H1 (cell line): ENCODE measurements around the gene CHRNA5. TPM values are rescaled to one million over a fixed set of nuclear protein-coding genes. Genes with fewer than 3 reads are reported as not detected.
A peak's percentile ranks its signal among the peaks of the same experiment; 100 is the strongest.

Experiments
- CTCF ChIA-PET: fragments of 300-600 bp; sonication (Branson Sonifier 250); formaldehyde crosslinking; loops from one replicate; lab custom pipeline; 2021; ENCODE audit not compliant: partially characterized antibody; lab: Charles Lee
- POLR2A ChIA-PET: fragments of 300-600 bp; sonication (Branson Sonifier 250); formaldehyde crosslinking; loops from one replicate; lab custom pipeline; 2021; ENCODE audit warnings: inconsistent platforms; ENCODE audit not compliant: partially characterized antibody; lab: Charles Lee
- DNase-seq, 2 experiments: peaks; one replicate each; pipeline versions ENCODE4 v3.0.0 to v3.0.0-alpha.2; 2010 to 2022; ENCODE audit warnings: low spot score in 2 of 2, low read depth in 1 of 2, mixed read lengths in 1 of 2
- FAIRE-seq: peaks from 2 replicates; lab custom pipeline; 2011; peaks lifted over from hg19 to GRCh38; lab: Jason Lieb, UNC
- H2AFZ ChIP-seq: 2 replicates; pipeline ENCODE4 v1.8.1; 2012; ENCODE audit warnings: low read length, inconsistent platforms
- H2AK5ac ChIP-seq: 2 replicates; pipeline ENCODE4 v1.6.1; 2013; ENCODE audit warnings: low read depth, low read length
- H2BK120ac ChIP-seq: replicated peaks from 2 replicates; pipeline ENCODE3; 2013; ENCODE audit warnings: low read depth, low read length, inconsistent platforms
- H2BK12ac ChIP-seq: 2 replicates; pipeline ENCODE4 v1.6.1; 2013; ENCODE audit warnings: low read depth, low read length
- H2BK15ac ChIP-seq: 2 replicates; pipeline ENCODE4 v1.6.1; 2013; ENCODE audit warnings: low read length
- H2BK20ac ChIP-seq: 2 replicates; pipeline ENCODE4 v1.6.1; 2013; ENCODE audit warnings: low read length
- H2BK5ac ChIP-seq: 2 replicates; pipeline ENCODE4 v1.6.1; 2013; ENCODE audit warnings: low read depth, low read length
- H3K14ac ChIP-seq: 2 replicates; pipeline ENCODE4 v1.6.1; 2013; ENCODE audit warnings: inconsistent platforms; ENCODE audit not compliant: insufficient read length
- H3K18ac ChIP-seq: 2 replicates; pipeline ENCODE4 v1.6.1; 2013; ENCODE audit warnings: low read length; ENCODE audit errors: extremely low read depth
- H3K23ac ChIP-seq: 2 replicates; pipeline ENCODE4 v1.6.1; 2013; ENCODE audit warnings: inconsistent platforms; ENCODE audit not compliant: insufficient read length
- H3K23me2 ChIP-seq: 2 replicates; pipeline ENCODE4 v1.6.1; 2013; ENCODE audit warnings: low read depth, low read length
- H3K27ac ChIP-seq: 2 replicates; pipeline ENCODE4 v1.6.1; 2011; ENCODE audit warnings: low read depth, low read length, inconsistent platforms
- H3K27me3 ChIP-seq, 4 experiments: replicated peaks in 1 of 4; 1 replicate in 1 of 4; 2 replicates in 3 of 4; pipeline versions ENCODE4 v1.6.1 to v1.8.1; 2011 to 2013; ENCODE audit warnings: low read length in 3 of 4, mild to moderate bottlenecking in 3 of 4, inconsistent platforms in 2 of 4, mixed read lengths in 2 of 4, moderate library complexity in 1 of 4; ENCODE audit not compliant: control insufficient read depth in 3 of 4, insufficient read depth in 3 of 4; ENCODE audit errors: extremely low read depth in 1 of 4
- H3K36me3 ChIP-seq, 4 experiments: 2 replicates each; pipeline versions ENCODE4 v1.6.1 to v1.8.1; 2011 to 2013; ENCODE audit warnings: mild to moderate bottlenecking in 4 of 4, low read length in 3 of 4, moderate library complexity in 2 of 4, control low read depth in 1 of 4, inconsistent platforms in 1 of 4; ENCODE audit not compliant: insufficient read depth in 4 of 4, control insufficient read depth in 2 of 4
- H3K4ac ChIP-seq: replicated peaks from 2 replicates; pipeline ENCODE3; 2013; ENCODE audit warnings: low read length, low read depth, mixed read lengths, inconsistent platforms; ENCODE audit not compliant: insufficient read length
- H3K4me1 ChIP-seq, 4 experiments: replicated peaks in 1 of 4; 1 replicate in 1 of 4; 2 replicates in 3 of 4; pipeline versions ENCODE4 v1.6.1 to v1.8.1; 2011 to 2013; ENCODE audit warnings: low read length in 3 of 4, inconsistent platforms in 2 of 4, mixed read lengths in 1 of 4; ENCODE audit not compliant: insufficient read depth in 4 of 4, control insufficient read depth in 3 of 4
- H3K4me2 ChIP-seq, 2 experiments: 2 replicates each; pipeline versions ENCODE4 v1.6.1 to v1.8.1; 2011 to 2013; ENCODE audit warnings: low read depth in 2 of 2, low read length in 2 of 2, control low read depth in 1 of 2, inconsistent platforms in 1 of 2, mild to moderate bottlenecking in 1 of 2; ENCODE audit not compliant: insufficient read depth in 1 of 2
- H3K4me3 ChIP-seq, 4 experiments: fragments of 200-600, 300-600 bp in 1 of 4; sonication (generic), shearing (Covaris generic), sonication (Bioruptor Twin) in 1 of 4; 2 replicates each; pipeline versions ENCODE4 v1.5.1 to v1.8.1; 2011 to 2016; ENCODE audit warnings: low read length in 4 of 4, low read depth in 3 of 4, control low read depth in 2 of 4, inconsistent platforms in 2 of 4, mild to moderate bottlenecking in 2 of 4, mixed read lengths in 1 of 4, moderate library complexity in 1 of 4; ENCODE audit not compliant: insufficient read depth in 2 of 4; ENCODE audit errors: extremely low read depth in 1 of 4
- H3K56ac ChIP-seq: replicated peaks from 2 replicates; pipeline ENCODE3; 2013; ENCODE audit warnings: low read depth, mild to moderate bottlenecking, mixed read lengths, low read length, inconsistent platforms; ENCODE audit not compliant: insufficient read length
- H3K79me1 ChIP-seq: 2 replicates; pipeline ENCODE4 v1.6.1; 2013; ENCODE audit warnings: low read depth, low read length, control low read depth
- H3K79me2 ChIP-seq, 2 experiments: 2 replicates each; pipeline versions ENCODE4 v1.6.1 to v1.8.1; 2012 to 2013; ENCODE audit warnings: low read length in 2 of 2, mild to moderate bottlenecking in 2 of 2, inconsistent platforms in 1 of 2; ENCODE audit not compliant: insufficient read depth in 2 of 2, control insufficient read depth in 1 of 2
- H3K9ac ChIP-seq, 4 experiments: replicated peaks in 1 of 4; 1 replicate in 1 of 4; 2 replicates in 3 of 4; pipeline versions ENCODE4 v1.6.1 to v1.8.1; 2011 to 2013; ENCODE audit warnings: low read depth in 3 of 4, low read length in 3 of 4, control low read depth in 2 of 4, mild to moderate bottlenecking in 2 of 4, moderate library complexity in 2 of 4, inconsistent platforms in 1 of 4; ENCODE audit errors: extremely low read depth in 1 of 4
- H3K9me3 ChIP-seq, 2 experiments: 2 replicates each; pipeline versions ENCODE4 v1.6.1 to v1.8.1; 2012 to 2013; ENCODE audit warnings: mild to moderate bottlenecking in 2 of 2, moderate library complexity in 2 of 2, control low read depth in 1 of 2, inconsistent platforms in 1 of 2, low read depth in 1 of 2, low read length in 1 of 2, mixed read lengths in 1 of 2; ENCODE audit not compliant: insufficient read depth in 2 of 2
- H4K20me1 ChIP-seq, 2 experiments: replicated peaks in 1 of 2; 2 replicates each; pipeline versions ENCODE3 to v1.8.1; 2011 to 2013; ENCODE audit warnings: inconsistent platforms in 2 of 2, low read length in 2 of 2, mild to moderate bottlenecking in 1 of 2; ENCODE audit not compliant: insufficient read depth in 2 of 2, control insufficient read depth in 1 of 2
- H4K5ac ChIP-seq: 2 replicates; pipeline ENCODE4 v1.6.1; 2013; ENCODE audit warnings: low read length, low read depth, mixed read lengths, inconsistent platforms; ENCODE audit not compliant: insufficient read length
- H4K8ac ChIP-seq: 2 replicates; pipeline ENCODE4 v1.8.0; 2013; ENCODE audit warnings: mild to moderate bottlenecking, moderate library complexity, low read length, inconsistent platforms; ENCODE audit not compliant: insufficient read depth; ENCODE audit errors: extremely low read depth
- H4K91ac ChIP-seq: replicated peaks from 2 replicates; pipeline ENCODE3; 2013; ENCODE audit warnings: low read length, mixed read lengths, inconsistent platforms; ENCODE audit not compliant: insufficient read length
- CBX5 ChIP-seq: fragments of 300-800, 300-1000 bp; sonication (generic); IDR thresholded peaks from 2 replicates; pipeline ENCODE4 v1.7.1; 2016; ENCODE audit warnings: antibody characterized with exemption, low read length, low read depth
- E2F6 ChIP-seq: IDR thresholded peaks from 2 replicates; pipeline ENCODE4 v1.6.1; 2012; ENCODE audit warnings: inconsistent platforms
- GABPA ChIP-seq: IDR thresholded peaks from 2 replicates; pipeline ENCODE4 v1.6.1; 2011; ENCODE audit warnings: mild to moderate bottlenecking, low read length, moderate library complexity, borderline replicate concordance; ENCODE audit not compliant: insufficient read depth
- GTF2F1 ChIP-seq: IDR thresholded peaks from 2 replicates; pipeline ENCODE4 v1.6.1; 2012; ENCODE audit warnings: low read depth, low read length, improper control_type of control experiment, borderline replicate concordance
- JUN ChIP-seq: IDR thresholded peaks from 2 replicates; pipeline ENCODE4 v1.6.1; 2011; ENCODE audit warnings: low read depth, mild to moderate bottlenecking, improper control_type of control experiment, low read length
- POLR2A ChIP-seq, 2 experiments: IDR thresholded peaks; 1 replicate in 1 of 2; 2 replicates in 1 of 2; pipeline ENCODE4 v1.6.1; 2011; ENCODE audit warnings: low read depth in 2 of 2, low read length in 2 of 2, mild to moderate bottlenecking in 2 of 2; ENCODE audit errors: control extremely low read depth in 1 of 2
- SRF ChIP-seq: IDR thresholded peaks from 2 replicates; pipeline ENCODE4 v1.6.1; 2011; ENCODE audit warnings: mild to moderate bottlenecking, low read depth, low read length, moderate library complexity
- SUZ12 ChIP-seq: fragments of 200-600 bp; sonication (generic); IDR thresholded peaks from 2 replicates; pipeline ENCODE4 v1.6.1; 2012; ENCODE audit warnings: mild to moderate bottlenecking, inconsistent platforms, low read length, moderate library complexity, mixed read lengths
- TAF1 ChIP-seq: IDR thresholded peaks from 2 replicates; pipeline ENCODE4 v1.6.1; 2011; ENCODE audit warnings: mild to moderate bottlenecking, low read depth, low read length
- TAF7 ChIP-seq: optimal IDR thresholded peaks from 2 replicates; pipeline ENCODE3; 2011; ENCODE audit warnings: low read depth, mild to moderate bottlenecking, inconsistent platforms, low read length, moderate library complexity, borderline replicate concordance
- YY1 ChIP-seq: IDR thresholded peaks from 2 replicates; pipeline ENCODE4 v1.6.1; 2011; ENCODE audit warnings: low read depth, mild to moderate bottlenecking, low read length
- WGBS, 2 experiments: shearing (Covaris generic) in 1 of 2; methylation state at CpG; one replicate each; pipeline versions ENCODE4 v1.1.6 to v1.1.7; 2013 to 2015; ENCODE audit warnings: low lambda C conversion rate in 2 of 2, mixed read lengths in 2 of 2, inconsistent platforms in 1 of 2, low coverage in 1 of 2, missing lambda C conversion rate in 1 of 2; ENCODE audit not compliant: insufficient replicate concordance in 2 of 2, insufficient coverage in 1 of 2, insufficient read length in 1 of 2; ENCODE audit errors: extremely low coverage in 1 of 2, missing lambda C conversion rate in 1 of 2; 5-methylcytosine and 5-hydroxymethylcytosine counted together
- polyA plus RNA-seq, 7 experiments: library from polyadenylated mRNA; depleted of rRNA in 3 of 7; stranded (reverse) in 5 of 7; unstranded in 2 of 7; fragments of >200 nt in 5 of 7; fragments of 200-250 nt in 2 of 7; gene quantifications; 1 replicate in 5 of 7; 2 replicates in 1 of 7; 4 replicates in 1 of 7; pipeline versions ENCODE4 v1.2.1 to v1.2.3, GENCODE V29; 2011 to 2013; ENCODE audit warnings: missing spikeins in 2 of 7, mixed read lengths in 2 of 7
- total RNA-seq: library from RNA; stranded (reverse); fragmentation: NEBNext Ultra II Directional; extraction: Animal tissue kit (Norgen Biotek cat#: 25700); gene quantifications from 2 replicates; pipeline ENCODE4 v1.2.1, GENCODE V29; 2021
- TF ChIP-seq, protein P1 (sequence below): IDR thresholded peaks from 2 replicates; pipeline ENCODE4 v1.6.1; 2012; ENCODE audit warnings: low read length, inconsistent platforms

Gene CHRNA5
- total and polyA plus RNA-seq, 2 of the 8 experiments (the other 6 are each of a cell fraction or from before 2014, with no cell fraction given) = 13.5 to 31.4 TPM

GRCh38 chr15:78541744-78542034 lies 23.6 kb upstream of the CHRNA5 start:
- peaks cover 3% of the 10 kb centered on the region for H3K79me1 ChIP-seq
- 87% methylated on average over 1 of the region's 1 CpG; no CpG with 5 or more reads in 1 of the 2 experiments for WGBS, 2 experiments
- H3K56ac ChIP-seq = no peak overlapping the region
- H2BK120ac ChIP-seq = no peak overlapping the region
- no peak overlapping the region for H2BK5ac ChIP-seq
- no peak overlapping the region for H3K27ac ChIP-seq
- peak overlapping the region in 3 of 4 experiments; percentile 82 to 92 (median 91); a peak in 5 of 8 replicates for H3K4me3 ChIP-seq
- H3K4me2 ChIP-seq = peak overlapping the region; percentile 78 to 94
- no peak overlapping the region for H3K23ac ChIP-seq
- peaks cover 3% of the 10 kb centered on the region; the same call in 1 of the 2 replicates for H3K23me2 ChIP-seq
- peaks cover 0 to 3% (median 1%) of the 10 kb centered on the region in 4 experiments; a peak in 3 of 7 replicates for H3K4me1 ChIP-seq
- H3K36me3 ChIP-seq = peaks cover 13 to 47% (median 18%) of the 10 kb centered on the region in 4 experiments
- no peak overlapping the region for H2BK15ac ChIP-seq
- H2AFZ ChIP-seq = no peak overlapping the region
- no peak overlapping the region for H4K5ac ChIP-seq
- H2BK20ac ChIP-seq = no peak overlapping the region
- H3K9me3 ChIP-seq = no peaks in the 10 kb centered on the region
- FAIRE-seq (no peak), DNase-seq (no peak)
- no peak overlapping the region for H2BK12ac ChIP-seq
- H4K20me1 ChIP-seq = peaks cover 0 to 2% of the 10 kb centered on the region in 2 experiments
- no peak overlapping the region for H4K91ac ChIP-seq
- peaks cover 0 to 22% of the 10 kb centered on the region in 2 experiments; a peak in 2 of 4 replicates for H3K79me2 ChIP-seq
- H3K27me3 ChIP-seq = no peaks in the 10 kb centered on the region
- H3K4ac ChIP-seq = no peak overlapping the region
- no peak overlapping the region for H3K18ac ChIP-seq
- no peak overlapping the region for H4K8ac ChIP-seq
- no peak overlapping the region for H3K14ac ChIP-seq
- CTCF ChIA-PET = interaction anchor here (1.6 to 2.4 kb wide), 2 partner anchors 34 to 233 kb away, joined by 3 to 7 read pairs; partner anchors contain the start of gene HYKK
- no peak overlapping the region; a peak in 1 of 7 replicates for H3K9ac ChIP-seq
- POLR2A ChIA-PET = interaction anchor here (2.1 to 2.9 kb wide), 2 partner anchors 16 to 24 kb away, joined by 12 to 17 read pairs; partner anchors contain the start of gene CHRNA5
- no peak overlapping the region for H2AK5ac ChIP-seq
- TF ChIP-seq JUN (no peak), YY1 (no peak), CBX5 (no peak), TAF7 (no peak), SUZ12 (no peak), POLR2A (IDR thresholded peaks at IDR 0.05; ENCODE audit: control extremely low read depth in 1 of 2, low read depth in 2 of 2, low read length in 2 of 2) (no peak), TAF1 (no peak), SRF (no peak), GABPA (no peak), GTF2F1 (no peak), E2F6 (no peak)
- TF ChIP-seq, protein P1, sequence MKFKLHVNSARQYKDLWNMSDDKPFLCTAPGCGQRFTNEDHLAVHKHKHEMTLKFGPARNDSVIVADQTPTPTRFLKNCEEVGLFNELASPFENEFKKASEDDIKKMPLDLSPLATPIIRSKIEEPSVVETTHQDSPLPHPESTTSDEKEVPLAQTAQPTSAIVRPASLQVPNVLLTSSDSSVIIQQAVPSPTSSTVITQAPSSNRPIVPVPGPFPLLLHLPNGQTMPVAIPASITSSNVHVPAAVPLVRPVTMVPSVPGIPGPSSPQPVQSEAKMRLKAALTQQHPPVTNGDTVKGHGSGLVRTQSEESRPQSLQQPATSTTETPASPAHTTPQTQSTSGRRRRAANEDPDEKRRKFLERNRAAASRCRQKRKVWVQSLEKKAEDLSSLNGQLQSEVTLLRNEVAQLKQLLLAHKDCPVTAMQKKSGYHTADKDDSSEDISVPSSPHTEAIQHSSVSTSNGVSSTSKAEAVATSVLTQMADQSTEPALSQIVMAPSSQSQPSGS = no peak
